HG03457 (cell line): ENCODE data around the gene DCPS.
"Not testable (repeated sequence)": the region's sequence is repeated elsewhere in the genome, so short reads cannot be mapped to it uniquely, and the experiment has no call there.

Source experiments
- ATAC-seq: cut with Tn5 transposase; IDR thresholded peaks from one replicate; pipeline ENCODE4 v1.9.1; 2021; ENCODE audit warnings: moderate number of reproducible peaks; ENCODE audit not compliant: unreplicated experiment

Gene DCPS, protein sequence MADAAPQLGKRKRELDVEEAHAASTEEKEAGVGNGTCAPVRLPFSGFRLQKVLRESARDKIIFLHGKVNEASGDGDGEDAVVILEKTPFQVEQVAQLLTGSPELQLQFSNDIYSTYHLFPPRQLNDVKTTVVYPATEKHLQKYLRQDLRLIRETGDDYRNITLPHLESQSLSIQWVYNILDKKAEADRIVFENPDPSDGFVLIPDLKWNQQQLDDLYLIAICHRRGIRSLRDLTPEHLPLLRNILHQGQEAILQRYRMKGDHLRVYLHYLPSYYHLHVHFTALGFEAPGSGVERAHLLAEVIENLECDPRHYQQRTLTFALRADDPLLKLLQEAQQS

DNA sequence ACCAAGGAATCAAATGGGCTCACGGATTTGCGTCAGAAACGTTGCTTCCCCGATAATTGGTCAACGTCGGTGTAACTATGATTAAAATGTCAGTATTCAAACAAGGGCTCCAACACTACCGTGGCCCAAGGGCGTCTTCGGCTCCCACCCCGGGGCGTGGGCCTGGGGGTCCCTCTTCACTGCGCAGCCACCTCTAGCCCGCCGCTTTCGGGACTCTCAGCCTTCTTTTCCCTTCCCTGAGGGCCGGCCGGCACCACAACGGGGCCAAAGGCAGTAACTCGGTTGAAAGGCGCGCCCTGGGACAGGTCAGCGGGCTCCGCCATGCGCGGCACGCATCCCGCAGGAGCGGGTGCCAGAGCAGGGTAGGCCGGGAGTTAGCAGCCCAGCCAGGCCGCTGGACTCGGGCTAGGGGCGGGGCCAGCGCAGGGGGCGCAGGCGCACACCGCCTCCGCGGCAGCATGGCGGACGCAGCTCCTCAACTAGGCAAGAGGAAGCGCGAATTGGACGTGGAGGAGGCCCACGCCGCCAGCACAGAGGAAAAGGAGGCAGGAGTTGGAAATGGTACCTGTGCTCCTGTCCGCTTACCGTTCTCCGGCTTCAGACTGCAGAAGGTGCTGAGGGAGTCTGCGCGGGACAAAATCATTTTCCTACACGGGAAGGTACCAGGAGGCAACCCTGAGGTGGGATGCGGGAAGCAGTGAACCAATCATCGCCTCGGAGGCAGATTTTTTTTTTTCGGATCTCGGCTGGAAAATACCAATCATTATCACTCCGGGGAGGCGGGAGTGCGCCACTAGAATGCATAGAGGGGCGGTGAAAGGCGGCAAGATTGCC is at the start of gene DCPS:
TSS of gene DCPS (plus strand) at position 438 of the 834 bp plus-strand sequence. CDS start at position 459, 21 bp downstream.
- ATAC-seq = peak; percentile 86

DNA sequence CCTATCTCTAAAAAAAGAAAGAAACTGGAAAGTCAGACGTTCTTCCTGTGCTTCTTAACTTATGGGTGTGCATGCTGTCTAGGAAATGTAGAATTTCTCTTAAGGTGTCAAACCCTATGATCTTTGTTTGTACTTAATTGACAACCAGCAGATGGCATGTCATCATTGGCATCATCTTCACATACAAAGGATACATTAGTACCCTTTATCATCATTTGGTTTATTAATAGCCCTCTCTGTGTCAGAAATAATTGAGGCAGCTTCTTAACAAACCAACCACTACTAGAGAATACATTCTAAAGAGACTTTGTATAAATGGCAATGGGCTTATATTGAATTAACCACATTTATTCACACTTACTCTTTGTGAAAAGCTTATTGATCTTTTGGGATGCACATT is 49.0 kb upstream of the DCPS start:
- no peak for ATAC-seq

DNA sequence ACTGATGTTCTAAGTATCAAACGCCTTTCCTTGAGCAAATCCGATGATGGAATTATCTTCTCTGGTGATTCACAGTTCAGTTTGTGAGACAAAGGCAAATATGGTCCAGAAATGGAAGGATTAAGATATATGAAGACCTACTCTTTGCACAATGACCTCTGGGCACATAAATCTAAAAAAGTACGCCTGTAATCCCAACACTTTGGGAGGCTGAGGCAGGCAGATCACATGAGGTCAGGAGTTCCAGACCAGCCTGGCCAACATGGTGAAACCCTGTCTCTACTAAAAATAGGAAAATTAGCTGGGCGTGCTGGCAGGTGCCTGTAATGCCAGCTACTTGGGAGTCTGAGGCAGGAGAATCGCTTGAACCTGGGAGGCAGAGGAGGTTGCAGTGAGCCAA is 48.4 kb upstream of the DCPS start:
- ATAC-seq = not testable (repeated sequence)

DNA sequence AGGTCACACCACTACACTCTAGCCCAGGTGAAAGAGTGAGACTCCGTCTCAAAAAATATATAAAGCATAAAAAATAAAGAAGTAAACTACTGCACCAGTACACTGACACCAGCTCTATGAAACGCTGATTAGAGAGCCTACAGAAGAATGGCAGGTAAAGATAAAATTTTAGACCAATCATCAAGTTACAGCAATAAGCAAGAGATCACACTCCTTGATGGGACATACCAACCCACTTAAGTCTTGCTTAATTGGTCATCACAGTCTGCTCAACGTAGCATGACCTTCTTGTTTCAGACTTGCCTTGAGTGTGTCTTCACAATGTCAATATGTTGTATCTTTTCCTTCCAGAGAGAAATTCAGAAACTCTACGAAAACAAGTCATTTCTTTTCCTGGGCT is 47.6 kb upstream of the DCPS start:
- no peak for ATAC-seq

DNA sequence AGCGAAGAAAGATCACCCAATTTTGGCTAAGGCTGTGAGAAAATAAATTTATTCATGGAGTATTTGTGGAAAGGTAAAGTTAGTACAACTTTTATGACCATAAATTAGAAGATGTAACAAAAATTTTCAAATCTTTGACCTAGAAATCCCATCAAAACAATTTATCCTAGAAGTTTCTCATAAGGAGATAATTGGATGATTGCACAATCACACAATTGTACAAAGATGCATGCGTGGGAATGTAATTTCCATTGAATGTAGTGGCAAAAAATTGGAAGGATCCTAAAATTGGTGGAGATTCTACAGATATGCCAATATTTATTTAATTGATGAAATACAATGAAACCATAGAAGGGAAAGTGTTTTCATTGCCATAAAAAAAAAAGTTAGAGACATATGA is 46.7 kb upstream of the DCPS start:
- ATAC-seq = no peak

DNA sequence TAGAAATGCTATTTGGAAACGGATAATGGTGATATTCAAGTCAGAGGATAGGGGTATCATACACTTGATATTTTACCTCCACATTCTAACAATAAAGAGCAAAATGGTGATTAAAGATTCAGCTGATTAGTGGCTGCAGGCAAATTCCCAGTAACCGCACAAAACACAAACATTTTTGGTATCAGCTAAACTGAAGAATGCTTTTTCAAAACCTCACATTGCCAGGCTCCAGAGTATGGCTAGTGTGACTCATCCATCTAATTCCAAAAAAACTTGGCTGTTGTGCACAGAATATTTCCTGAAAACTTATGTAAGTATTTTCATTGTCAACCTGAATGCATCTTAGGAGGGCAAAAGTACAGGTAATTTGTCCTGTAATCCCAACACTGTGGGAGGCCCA is 46.1 kb upstream of the DCPS start:
- ATAC-seq = no peak

DNA sequence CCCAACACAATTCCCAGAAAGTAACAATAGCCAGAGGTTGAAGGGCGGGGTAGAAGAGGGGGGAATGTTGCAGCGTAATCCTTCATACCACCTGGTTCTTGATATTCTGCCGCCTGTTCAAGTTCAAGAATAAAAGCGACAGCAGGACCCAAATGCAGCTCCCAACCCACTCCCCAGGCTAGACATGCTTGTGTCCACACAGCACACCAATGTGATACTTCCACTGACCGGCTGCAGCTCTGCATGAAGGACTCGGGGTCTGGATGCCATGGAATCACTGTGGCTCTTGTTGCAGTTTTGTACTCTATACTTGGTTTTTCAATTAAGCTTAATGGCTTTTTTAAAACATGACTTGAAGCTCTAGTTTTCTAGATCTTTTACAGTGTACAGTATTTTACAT is 41.6 kb upstream of the DCPS start:
- ATAC-seq = no peak

DNA sequence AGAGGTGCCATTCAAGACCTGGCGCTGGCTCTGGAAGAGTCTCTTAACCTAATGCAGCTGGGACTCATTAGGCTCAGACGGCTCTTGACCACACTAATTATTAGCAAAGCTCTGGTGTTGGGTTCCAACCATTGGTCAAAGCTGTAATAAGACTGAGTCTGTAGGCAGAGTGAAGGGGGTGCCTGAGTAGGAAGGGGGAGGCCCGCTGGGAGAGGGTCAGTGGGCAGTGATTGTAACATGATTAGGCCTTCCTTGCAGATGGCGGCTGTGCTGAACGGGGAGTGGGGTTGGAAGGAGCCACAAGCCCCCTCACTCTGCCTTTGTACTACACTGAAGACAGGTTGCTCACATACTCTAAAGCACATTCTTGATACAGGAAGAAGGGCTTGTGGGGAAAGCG is 40.4 kb upstream of the DCPS start:
- no peak for ATAC-seq

DNA sequence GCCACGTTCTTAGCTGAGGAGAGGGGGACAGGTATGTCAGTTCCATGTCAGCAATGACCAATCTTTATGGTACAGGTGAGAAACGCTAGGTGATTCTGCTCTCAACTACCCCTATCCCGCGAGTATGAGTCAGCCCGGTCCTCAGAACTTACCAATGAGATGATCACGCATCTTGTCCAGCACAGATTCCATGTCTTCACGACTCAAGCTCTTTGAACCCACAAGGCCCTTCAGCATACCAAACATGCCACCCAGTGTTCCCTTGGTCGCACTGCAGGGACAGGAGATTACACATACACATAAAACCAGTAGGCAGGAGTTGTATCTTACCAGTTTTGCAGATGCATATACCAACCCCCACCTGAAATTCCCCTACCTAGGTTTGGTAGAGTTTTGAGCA is 38.0 kb upstream of the DCPS start:
- no peak for ATAC-seq

DNA sequence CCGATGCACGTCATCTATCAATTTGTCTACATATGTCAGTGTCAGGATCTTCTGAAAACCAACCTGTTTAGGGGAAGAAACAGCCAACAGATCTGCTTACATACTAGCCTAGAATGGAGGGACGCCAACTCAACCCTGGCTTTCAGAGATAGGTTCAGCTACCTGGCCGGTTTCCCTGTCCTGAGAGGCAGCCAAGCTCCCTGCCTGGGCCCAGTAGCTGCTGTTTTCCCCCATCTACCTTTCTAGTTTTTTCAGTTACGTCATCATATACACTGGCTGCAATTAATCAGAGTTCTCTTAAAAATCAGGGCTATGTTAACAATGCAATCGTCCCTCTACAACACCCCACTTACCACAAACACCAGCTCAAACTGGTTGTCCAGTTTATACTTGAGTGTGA is 36.2 kb upstream of the DCPS start:
- no peak for ATAC-seq

DNA sequence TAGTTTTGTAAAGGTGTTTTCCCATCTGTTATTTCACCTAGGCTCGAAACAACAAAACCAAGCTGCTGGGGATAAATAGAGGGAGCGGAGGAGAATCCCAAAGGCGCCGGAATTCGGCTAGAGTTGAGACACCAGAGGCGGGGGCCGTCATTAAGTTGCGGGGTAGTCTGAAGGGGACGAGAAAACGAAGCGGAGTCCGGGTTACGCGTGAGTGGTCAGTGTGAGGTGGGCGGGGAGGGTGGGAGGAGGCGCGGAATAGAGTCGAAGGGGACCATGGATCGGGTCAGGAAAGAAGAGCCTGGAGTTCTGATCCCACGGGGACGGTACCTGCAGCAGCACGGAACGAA is 35.5 kb upstream of the DCPS start:
- ATAC-seq = no peak

DNA sequence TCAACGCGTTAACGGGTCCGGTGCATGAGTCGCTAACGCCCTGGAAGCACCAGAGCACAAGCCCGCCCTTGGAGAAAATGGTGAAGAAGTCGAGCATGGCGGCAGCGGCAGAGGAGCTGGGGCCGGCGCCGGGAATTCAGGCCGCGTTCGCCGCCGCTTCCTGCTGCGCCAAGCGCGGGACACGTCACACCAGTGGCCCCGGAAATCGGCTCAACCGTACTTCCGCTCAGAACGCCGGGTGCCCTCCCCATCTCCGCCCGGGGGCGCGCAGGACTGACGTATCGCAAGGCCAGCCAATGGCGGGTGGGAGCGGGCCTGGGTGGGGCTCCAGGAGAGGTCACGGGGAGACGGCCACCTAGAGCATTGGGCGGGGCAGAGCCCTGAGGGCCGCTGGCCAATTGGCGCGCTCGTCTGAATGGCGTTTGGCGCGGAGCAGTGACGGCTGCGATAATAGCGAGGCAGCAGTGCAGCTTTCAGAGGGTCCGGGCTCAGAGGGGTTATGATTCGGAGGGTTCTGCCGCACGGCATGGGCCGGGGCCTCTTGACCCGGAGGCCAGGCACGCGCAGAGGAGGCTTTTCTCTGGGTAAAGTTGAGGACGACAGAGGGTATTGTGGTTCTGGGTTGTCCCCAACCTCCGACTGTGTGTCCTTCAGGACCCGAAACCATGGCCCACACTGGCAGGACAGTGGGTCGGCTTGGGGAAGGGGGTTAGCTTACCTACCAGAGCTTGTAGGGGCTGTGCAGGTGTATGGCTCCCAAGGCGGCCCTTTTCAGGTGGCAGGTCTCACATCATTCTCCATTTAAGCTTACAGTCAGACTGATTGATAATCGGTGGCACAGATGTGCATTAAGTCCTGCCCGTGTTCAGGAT is 34.9 kb upstream of the DCPS start, which contains the start of the genes FOXRED1 and SRPRA:
TSS of gene FOXRED1 (plus strand) at position 447 of the 872 bp plus-strand sequence. CDS start at position 500, 53 bp downstream.
TSS of gene SRPRA (minus strand) at position 188 of the 872 bp plus-strand sequence. CDS start at position 97, 91 bp downstream.
- ATAC-seq = peak; percentile 97

DNA sequence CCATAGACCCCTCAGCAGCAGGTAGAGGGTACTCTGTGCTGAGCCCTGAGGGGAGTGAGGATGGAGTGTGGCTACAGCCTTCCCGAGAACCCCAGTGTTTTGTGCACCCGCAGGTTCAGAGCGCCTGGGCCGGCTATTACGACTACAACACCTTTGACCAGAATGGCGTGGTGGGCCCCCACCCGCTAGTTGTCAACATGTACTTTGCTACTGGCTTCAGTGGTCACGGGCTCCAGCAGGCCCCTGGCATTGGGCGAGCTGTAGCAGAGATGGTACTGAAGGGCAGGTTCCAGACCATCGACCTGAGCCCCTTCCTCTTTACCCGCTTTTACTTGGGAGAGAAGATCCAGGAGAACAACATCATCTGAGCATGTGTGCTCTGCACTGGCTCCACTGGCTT is 26.5 kb upstream of the DCPS start:
- ATAC-seq = no peak

DNA sequence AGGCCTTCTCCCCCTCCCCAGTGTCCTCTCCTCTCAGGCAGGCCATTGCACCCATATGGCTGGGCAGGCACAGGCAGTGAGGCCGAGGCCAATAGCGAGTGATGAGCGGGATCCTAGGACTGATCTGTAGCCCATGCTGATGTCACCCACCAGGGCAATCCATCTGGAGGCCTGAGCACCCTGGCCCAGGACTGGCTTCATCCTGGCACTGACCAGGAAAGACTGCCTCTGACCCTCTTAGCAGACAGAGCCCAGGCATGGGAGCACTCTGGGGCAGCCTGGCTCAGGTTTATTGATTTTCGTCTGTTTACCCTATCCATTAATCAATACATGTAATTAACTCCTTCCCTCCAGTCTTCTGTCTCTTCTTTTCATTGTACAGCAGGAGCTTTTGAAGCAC is 26.1 kb upstream of the DCPS start:
- ATAC-seq = no peak

DNA sequence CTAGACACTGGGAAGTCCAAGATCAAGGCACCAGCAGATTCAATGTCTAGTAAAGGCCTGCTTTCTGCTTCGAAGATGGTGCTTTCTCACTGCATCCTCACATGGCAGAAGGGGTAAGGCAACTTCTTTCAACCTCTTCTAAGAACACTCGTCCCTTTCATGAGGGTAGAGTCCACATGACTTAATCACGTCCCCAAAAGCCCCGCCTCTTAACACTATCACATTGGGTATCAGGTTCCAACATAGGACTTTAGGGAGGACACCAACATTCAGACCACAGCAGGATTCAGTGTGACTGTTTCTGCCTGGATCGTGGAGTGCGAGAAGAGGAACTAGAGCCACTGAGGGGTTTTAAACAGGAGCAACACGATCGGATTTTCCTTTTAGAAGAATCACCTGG is 24.7 kb upstream of the DCPS start:
- no peak for ATAC-seq

DNA sequence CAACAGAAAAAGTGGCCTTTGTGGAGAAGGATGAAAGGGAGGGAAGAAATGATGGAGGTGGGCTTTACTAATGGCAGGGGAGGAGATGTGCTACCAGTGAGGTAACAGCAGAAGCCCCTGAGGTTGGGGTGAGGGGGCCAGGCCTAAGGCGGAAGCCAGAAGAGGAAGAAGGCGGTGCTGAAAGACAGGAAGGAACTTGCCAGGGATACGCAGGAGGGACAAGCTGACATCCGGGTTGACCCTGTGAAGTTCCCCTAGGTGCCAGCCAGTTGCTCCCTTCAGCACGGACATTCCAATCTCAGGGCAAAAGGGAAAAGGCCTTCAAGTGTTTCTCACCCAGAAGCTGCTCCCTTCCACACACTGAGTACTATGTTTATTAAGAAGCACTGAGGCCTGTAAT is 23.3 kb upstream of the DCPS start:
- no peak for ATAC-seq

DNA sequence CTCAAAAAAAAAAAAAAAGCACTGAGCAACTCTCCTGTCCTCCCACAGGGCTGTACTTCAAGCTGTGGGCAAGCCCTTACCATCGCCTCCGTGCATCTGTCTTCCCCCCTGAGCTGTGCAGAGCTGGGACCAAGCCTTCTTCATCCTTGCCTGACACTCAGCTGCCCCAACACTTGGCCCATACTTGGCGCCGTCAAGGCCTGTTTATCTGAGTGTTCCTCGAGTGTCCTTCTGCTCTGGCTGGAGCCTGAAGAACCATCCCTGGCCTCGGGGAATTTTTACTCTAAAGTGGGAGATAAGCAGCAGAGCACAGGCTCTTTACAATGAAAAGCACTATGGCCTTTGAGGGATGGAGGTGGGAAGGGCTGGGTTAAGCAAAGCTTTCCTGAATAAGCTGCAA is 22.6 kb upstream of the DCPS start:
- ATAC-seq = no peak

DNA sequence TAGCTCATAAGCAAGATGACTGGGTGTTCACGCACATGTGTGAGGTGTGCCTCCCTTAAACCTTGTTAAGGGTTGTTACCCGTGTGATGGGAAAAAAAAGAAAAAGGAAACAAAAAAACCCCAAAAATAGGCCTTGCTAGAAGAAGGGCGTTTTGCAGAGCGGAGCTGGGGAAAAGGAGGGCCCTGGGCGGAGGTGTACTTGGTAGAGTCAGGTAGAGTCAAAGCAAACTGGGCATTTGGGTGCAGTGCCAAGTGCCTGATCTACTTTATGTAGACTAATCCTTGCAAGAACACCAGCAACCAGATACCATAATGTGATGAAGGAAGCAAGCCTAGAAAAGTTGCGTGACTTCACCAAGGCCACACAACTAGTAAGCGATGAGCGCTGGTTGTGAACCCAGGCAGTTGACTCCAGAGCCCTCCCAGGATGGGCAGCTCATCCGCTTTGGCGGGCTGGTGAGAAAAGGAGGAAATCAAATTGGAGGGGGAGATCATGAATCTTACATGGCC is 22.1 kb upstream of the DCPS start:
- ATAC-seq = no peak

DNA sequence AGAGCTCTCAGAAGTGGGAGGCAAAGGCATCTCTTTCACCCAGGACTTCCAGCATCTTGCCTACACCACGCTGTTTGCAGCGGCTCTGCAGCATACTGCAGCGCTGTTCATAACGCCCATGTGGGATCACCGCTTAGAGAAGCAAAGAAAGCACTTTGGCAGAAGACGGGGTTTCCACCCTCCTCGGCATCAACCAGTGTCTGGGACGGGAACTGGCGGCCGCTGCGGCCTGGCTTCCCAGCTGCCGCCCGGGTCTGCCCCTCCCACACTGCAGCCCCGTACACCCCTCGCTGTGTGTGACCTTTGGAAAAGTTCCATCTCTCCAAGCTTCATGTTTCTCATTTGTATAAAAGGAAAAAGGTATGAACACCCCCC is 21.5 kb upstream of the DCPS start:
- ATAC-seq = no peak

DNA sequence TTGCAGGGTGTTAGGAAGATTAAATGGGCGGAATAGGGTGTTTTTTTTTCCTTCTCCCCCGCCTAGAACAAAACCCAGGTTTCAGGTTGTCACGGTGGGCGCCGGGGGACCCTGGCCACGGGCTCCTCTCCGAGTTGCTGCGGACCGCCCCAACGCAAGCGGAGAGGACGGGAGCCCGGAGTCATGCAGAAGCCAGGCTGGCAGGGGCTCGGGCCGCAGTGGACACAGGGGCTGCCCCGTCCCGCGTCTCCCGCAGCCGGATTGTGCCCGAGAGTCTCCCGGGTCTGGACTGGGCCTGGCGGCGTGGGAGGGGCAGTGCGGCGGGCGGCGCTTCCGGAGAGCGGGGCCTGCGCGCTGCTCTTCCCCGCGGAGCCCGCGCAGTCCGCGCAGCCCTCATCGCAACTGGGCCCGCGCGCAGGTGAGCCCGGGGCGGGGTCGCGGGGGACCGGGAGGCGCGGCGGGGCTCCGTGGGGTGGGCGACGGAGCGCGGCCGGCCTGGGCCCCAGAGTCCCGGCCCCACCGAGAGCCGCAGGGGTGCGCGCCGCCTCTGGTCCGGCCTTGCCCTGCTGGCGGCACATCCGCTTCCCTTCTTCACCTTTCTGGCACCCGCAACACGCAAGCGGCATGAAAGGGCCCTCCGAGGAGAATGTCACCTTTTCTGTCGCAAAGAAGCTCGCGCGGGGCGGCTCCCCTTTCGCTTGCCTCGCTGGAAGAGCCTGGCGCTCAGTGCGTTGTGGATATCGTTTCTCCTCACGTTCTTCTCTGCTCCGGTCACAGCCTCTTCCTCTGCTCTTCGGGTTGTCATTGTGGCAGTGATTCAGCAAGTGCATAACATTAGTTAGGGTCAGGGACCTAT is 20.9 kb upstream of the DCPS start, which contains the start of gene TIRAP:
TSS of gene TIRAP (plus strand) at position 358 of the 856 bp plus-strand sequence. CDS start 7,802 bp downstream, outside the sequence.
- no peak for ATAC-seq
